ENCODE results near the gene KLF13.

The KLF13 gene

GRCh38 chr15:31365655-31366127 is 39.1 kb downstream of the KLF13 start:
- no peak for FAIRE-seq

DNA sequence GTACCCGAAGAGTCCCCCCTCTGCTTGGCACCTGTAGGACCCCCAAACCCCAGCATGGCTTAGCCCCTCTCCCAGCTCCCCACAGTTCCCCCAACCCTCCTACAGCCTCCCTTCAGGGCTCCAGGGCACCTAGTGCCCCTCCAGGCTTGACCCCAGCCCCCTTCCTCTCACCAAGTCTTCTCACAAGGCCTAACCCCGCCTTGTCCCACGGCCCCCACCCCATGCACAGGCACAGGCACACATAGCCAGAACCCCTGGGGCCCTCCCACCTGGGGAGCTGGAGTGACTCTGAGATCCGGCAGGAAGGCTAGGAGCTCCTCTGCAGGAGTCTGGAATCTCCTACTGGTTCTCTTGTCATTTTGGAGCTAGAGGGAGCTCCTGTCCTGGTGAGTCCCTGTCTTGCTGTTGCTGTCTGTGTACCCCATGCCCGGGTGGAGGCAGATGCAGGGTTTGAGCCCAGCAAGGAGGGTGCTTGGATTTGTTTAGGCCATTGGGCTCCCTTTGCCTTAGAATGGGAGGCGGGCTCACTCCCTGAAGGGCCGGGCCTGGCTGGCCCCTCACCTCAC is 39.6 kb downstream of the KLF13 start:
- FAIRE-seq = no peak

DNA sequence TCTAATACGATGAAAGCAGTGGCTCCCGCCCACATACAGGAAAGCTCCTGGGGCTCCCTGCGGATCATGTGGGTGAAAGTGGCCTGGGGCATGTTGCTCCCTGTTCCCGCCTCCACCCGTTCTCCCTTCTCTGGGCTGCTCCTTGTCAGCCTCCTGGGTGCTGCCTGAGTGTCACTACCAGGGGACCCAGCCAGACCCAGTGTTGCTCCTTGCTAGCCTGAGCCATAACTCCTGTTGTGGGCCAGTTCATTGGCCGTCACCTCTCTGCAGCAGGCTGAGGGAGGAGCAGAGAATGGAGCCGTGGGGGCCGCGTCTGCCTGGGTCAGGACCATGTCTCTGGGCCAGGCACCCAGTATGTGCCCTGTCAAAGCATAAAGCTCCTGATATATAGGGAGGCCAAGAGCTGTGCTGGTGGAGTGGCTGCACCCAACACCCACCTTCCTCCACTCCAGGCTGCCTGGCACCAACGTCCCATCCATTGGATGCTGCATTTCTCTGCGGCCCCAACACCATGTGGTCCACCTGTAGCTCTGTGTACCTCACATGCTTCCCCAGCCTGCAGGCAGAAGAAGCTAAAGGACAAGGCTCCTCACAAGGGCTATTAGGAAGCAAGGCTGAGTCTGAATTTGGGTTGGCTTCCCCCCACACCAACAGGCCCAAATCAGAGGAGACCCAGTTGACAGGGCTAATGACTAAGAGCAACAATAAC is 40.5 kb downstream of the KLF13 start:
- FAIRE-seq = no peak

- no peak for FAIRE-seq
Observed at GRCh38 chr15:31367730-31368344, 41.2 kb downstream of the KLF13 start.

- FAIRE-seq = no peak
Observed at GRCh38 chr15:31369727-31370126, 43.1 kb downstream of the KLF13 start.

GRCh38 chr15:31371520-31372240 is 45.0 kb downstream of the KLF13 start:
- FAIRE-seq = no peak

DNA sequence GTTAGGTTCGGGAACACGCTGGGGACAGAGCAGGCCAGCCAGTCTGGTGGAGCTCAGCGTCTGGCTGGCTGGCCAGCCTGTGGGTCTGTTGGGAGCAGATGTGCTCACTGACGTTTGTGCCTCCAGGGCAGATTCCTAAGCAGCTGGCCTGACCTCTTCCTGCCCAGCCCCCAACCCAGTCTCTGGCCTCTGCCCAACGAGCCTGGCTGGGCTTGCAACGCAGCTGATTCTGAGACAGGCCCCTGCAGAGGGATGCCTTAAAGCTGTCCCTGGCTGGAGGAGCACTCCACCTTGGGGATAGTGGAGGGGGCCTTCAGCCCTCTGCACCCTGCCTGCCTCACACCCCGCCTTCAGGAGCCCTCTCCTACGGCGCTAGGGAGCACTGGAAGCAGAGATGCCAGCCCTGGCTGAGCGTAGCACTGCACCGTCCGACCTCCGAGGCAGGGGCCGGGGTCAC is 46.0 kb downstream of the KLF13 start:
- FAIRE-seq = no peak

- FAIRE-seq = no peak
Observed at GRCh38 chr15:31373096-31373865, 46.6 kb downstream of the KLF13 start.

GRCh38 chr15:31373970-31374369 is 47.3 kb downstream of the KLF13 start:
- FAIRE-seq = no peak

DNA sequence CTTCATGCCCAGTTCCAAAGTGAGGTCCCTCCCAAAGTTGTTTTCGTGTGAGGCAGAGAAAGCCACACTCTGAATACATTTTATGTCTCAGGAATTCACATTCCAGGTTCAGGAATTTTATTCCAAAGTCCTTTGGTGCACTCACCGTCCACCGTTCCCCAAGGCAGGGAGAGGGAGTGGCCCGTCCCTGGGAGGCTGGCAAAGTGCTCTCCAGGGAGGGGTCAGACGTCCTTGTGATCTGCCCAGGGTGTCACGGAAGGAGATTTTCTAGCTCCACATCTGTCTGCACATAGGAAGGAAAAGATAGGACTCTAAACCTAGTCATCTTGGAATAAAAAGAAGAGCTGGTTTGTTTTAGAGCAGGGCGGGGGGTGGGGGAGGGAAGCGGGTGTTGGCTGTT is 47.9 kb downstream of the KLF13 start:
- FAIRE-seq = no peak

GRCh38 chr15:31374986-31375385 is 48.4 kb downstream of the KLF13 start:
- FAIRE-seq = no peak

DNA sequence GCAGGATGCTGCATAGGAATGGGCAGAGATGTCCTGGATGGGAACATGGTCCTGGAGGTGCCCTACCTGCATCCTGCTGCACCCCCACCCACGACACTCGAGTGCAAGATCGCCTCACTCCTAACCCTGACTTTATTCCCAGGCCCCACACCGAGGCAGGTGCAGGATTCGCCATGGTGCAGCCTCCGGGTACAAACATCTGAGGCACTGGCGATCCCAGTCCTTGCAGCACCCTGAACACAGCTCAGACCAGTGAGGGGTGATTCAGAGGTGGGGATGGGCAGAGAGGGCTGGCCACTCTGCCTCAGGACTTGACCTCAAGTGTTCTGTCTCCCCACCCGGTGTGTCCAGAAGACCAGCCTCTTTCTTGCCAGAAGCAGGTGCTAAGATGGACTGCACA is 49.1 kb downstream of the KLF13 start:
- no peak for FAIRE-seq

DNA sequence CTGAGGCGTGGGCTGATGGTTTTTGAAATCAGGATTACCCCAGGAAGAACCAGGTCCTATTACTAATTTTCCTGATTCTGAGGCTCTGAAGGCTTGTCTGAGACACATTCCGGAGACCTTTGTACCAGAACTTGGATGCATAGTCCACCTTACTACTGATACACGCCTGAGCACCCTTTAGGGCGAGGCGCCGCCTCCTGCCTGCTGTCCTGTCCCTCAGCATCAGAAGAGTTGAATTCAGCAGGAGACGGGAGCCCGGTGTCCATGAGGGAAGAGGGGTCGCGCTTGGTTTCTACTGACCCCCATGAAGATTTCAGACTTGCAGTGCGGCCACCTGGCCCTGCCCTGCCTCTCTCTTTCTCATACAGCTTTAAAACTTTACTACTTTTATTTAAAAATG is 49.9 kb downstream of the KLF13 start:
- no peak for FAIRE-seq

GRCh38 chr15:31377030-31377429 is 50.4 kb downstream of the KLF13 start:
- FAIRE-seq = no peak

DNA sequence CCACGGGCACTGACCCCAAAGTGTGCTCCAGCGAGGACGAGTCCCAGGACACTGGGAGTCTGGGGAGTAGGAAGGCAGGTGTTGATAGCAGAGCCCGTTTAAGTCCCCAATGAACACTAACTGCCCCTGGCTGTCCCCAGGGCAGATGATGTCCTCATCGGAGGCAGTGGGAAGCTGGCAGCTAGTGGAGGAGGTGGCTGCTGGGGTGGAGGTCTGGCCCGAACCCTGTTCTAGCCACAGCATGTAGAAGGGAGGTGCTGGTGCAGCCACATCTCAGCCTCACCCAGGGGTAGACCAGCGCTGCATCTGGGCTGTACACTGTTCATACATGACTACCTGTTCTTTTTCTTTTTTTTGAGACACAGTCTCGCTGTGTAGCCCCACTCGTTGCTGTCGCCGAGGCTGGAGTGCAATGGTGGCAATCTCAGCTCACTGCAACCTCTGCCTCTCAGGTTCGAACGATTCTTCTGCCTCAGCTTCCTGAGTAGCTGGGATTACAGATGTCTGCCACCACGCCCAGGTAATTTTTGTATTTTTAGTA is 51.8 kb downstream of the KLF13 start:
- no peak for FAIRE-seq

DNA sequence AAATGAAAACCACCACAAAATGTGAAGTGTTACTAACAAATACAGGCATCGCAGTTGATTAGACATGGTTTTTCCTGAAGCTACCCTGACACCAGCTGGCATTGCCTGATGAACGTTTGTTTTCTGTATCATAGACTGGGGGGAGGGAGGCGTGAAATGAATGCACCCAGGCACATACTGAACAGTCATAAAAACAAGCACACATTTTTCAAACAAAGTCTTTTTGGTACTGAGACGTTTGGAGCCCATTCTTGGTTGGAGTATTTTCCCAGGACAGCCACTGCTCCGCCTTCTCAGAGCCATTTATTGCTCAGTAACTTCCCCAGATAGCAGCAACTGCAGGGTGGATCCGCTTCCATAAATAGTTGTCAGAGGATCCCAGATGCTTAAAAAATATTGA is 52.4 kb downstream of the KLF13 start:
- FAIRE-seq = no peak

DNA sequence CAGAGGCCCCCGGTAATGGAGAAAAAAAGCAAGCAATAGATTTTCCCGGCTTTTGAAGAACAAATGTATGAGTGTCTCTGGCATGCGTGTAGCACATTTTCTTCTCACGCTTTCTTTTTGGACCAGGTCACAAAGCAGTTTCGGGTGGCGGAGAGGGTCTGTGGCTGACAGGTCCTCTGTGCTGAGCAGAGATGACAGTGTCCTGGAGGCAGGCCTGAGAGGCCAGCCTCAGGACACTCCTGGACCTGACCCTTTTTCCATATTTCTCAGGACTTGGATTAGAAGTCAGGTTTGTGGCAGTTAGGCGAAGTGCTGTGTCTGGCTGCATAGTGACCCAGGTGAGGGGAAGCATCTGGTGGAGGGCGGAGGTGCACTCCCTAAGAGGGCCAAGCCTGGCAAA is 52.9 kb downstream of the KLF13 start:
- FAIRE-seq = no peak

- FAIRE-seq = no peak
Observed at GRCh38 chr15:31381801-31382712, 55.4 kb downstream of the KLF13 start.

GRCh38 chr15:31382713-31383045 is 56.0 kb downstream of the KLF13 start:
- no peak for FAIRE-seq

GRCh38 chr15:31383139-31383538 is 56.5 kb downstream of the KLF13 start:
- no peak for FAIRE-seq

DNA sequence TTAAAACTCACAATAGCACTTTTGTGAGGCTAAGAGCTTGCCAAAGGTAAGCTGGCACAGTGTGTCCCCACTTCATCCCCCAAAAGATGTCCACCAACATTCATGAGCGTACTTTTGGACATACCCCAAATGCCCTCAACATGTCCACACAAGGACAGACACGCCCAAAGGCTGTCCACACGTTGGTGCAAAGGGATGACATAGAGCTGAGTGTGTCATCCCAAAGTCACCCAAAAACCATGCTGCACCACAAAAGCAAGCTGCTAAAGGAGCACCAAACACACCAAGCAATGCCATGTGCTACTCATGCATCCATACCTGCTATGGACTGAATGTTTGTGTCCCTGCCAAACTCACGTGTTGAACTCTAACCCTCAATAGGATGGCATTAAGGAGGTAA is 57.9 kb downstream of the KLF13 start:
- no peak for FAIRE-seq

DNA sequence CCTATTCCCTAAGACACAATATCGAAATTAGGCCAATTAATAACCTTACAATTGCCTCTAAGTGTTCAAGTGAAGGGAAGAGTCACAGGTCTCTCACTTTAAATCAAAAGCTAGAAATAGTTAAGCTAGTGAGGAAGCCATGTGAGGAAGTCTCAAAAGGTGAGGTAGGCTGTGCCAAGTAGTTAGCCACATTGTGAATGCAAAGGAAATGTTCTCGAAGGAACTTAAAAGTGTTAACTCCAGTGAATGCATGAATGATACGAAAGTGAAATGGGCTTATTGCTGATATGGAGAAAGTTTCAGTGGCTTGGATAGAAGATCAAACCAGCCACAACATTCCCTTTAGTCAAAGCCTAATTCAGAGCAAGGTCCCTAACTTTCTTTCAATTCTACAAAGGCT is 59.1 kb downstream of the KLF13 start:
- FAIRE-seq = no peak

Data from G401.6 (cell line).